DLD1 (cell line): ENCODE results near the gene APP.

Experiments
- in situ Hi-C: cut with HindIII; loops from 2 replicates; pipeline ENCODE4 v1.10.0; 2017; ENCODE audit warnings: low sequenced_read_pairs

APP gene

GRCh38 chr21:26072666-26073615 lies 97.6 kb downstream of the APP start:
- in situ Hi-C loops = no loop called here

DNA sequence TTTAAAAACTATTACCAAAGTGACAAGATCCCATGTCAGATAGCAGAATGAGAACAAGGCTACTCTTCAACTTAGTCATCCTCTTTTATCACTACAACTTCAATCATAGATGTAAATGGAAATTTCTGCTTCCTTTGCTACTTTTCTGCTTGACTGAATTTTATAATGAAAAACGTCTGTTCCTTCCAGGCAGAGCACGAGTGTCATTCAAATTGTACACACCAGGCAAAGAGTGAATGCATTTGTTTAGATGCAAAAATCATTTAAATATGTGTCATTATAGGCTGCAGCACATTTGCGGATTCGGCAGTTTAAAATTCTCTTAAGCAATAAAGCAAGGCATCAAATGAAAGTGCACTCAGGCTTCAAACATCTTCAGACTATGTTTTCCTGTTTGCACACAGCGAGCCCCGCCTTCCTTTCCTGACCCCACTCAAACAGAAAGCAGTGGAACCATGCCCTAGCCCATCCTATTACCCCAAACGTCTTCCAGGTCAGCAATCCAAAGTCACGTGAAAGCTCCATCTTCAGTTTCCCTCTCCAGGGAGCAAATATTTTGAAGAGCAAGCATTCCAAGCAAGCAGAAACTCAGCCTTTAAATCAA lies 99.6 kb downstream of the APP start:
- in situ Hi-C loops = no loop called here

GRCh38 chr21:26070121-26070520 lies 100.4 kb downstream of the APP start:
- in situ Hi-C loops = no loop called here

DNA sequence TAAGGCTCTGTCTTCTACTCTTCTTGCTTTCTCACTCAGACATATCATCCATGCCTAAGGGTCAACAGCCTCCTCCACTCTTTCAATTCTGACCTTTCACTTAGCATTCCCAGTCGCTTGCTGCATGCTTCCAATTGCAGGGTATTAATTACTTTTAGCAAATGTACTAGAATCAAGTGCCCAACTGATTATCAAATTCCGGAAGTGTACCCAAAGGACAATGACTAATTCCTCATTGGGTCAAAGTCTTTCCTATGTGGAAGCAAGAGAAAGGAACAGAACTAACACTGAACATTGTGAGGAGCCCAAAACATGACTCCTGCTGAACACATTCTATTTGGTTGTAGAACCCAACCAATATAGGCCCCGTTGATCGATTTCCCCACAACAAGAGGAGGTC lies 101.8 kb downstream of the APP start:
- in situ Hi-C loops = no loop called here

DNA sequence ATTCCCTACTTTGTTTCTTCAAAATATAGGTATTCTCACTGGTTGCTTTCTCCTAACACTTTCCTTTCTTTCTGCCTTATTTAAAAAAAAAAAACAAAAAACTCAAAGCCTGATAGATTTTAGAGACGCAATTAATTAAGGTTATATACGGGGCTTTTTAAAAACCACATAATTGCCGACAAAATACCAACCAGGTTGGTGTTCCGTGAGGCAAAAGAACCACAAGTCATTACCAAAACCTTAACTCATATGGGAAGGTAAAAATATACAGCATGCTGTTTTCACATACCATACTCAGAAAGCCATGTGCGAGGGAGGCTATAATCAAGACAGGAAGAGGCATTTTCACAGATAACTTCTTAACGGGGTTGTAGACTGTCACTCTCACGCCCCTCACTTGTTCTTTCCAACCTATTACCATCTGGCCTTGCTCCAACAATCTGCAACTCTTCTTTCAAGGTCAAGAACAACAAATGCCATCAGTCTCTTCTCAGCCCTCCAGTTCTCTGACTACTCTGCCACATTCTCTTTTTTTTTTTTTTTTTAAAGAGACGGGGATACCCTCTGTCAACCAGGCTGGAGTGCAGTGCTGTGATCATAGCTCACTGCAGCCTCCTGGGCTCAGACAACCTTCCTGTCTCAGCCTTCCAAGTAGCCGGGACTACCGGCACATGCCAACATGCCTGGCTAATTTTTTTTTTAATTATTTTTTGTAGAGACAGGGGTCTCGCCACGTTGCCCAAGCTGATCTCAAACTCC lies 102.6 kb downstream of the APP start:
- in situ Hi-C loops = no loop called here

DNA sequence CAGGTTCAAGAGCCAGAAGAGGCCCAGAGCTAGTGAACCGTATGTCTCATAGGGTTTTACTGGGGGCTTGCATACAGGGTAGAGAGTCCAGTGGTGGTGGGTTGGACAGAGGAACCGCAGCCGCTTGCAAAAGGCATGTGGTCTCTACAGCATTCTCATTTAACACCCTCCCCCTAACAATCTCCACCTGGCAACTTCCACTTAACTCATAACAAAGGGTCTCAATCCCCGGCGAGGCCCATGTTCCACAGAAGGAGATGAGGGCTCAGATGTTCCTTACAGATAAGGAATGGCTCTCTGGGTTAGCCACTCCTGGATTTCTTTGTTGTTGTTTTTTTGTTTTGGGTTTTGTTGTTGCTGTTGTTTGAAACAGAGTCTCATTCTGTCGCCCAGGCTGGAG lies 106.1 kb downstream of the APP start:
- in situ Hi-C loops = no loop called here

- in situ Hi-C loops = no loop called here
Observed at GRCh38 chr21:26061437-26061836, 109.1 kb downstream of the APP start.

GRCh38 chr21:26060335-26061115 lies 110.0 kb downstream of the APP start:
- in situ Hi-C loops = no loop called here

GRCh38 chr21:26057477-26058170 lies 112.9 kb downstream of the APP start:
- in situ Hi-C loops = no loop called here

- in situ Hi-C loops = no loop called here
Observed at GRCh38 chr21:26055841-26056264, 114.7 kb downstream of the APP start.

DNA sequence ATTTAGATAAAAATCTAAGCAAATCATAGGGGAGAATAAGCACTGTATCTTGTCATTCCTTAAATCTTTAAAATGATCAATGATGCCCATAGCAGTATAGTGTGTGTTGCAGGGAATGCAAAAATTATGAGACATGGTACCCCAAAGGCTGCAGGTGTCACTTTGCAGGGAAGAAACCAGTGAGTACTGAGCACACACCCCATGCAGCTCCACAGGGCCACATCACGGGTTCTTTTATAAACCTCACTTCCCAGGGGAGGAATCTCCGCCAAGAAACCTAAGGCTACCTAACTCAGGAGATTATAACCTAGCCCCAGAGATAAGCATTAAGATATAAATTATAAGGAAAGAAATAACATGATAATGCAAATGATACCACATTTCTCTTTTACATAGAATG lies 115.6 kb downstream of the APP start:
- in situ Hi-C loops = no loop called here

DNA sequence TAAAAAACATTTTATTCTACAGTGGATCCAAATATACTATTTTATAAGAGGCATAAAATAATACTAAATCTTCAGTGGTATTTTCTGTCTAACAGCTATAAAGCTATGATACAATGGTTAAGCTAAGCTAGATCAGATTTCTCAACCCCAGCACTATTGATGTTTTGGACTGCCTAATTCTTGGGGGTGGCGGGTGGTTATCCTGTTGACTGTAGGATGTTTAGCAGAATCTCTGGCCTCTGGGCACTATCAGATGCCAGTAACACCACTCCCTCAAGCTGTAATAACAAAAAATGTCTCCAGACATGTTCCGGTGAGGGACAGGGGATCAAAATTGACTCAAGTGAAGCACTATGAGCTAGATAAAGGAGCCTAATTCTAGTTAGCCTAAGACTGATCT lies 118.5 kb downstream of the APP start:
- in situ Hi-C loops = no loop called here

GRCh38 chr21:26050857-26051256 lies 119.7 kb downstream of the APP start:
- in situ Hi-C loops = no loop called here

- in situ Hi-C loops = no loop called here
Observed at GRCh38 chr21:26049803-26050202, 120.8 kb downstream of the APP start.

GRCh38 chr21:26047279-26047967 lies 123.1 kb downstream of the APP start:
- in situ Hi-C loops = no loop called here

DNA sequence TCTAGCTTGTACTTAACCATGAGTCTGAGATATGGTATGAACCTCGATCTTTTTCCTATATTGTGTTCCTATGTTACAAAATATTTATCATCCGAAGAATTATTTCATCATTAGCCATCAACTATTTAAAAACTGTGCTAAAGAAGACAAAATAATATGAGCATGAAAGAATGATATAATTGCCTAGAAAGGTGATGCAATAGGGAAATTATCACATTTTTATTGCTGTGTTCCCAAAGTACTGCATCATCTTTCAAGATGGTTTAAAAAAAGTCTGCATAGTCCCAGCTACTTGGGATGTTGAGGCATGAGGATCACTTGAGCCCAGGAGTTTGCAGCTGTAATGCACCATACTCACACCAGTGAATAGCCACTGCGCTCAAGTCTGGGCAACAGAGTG lies 126.7 kb downstream of the APP start:
- in situ Hi-C loops = no loop called here

GRCh38 chr21:26042181-26042876 lies 128.2 kb downstream of the APP start:
- in situ Hi-C loops = no loop called here

DNA sequence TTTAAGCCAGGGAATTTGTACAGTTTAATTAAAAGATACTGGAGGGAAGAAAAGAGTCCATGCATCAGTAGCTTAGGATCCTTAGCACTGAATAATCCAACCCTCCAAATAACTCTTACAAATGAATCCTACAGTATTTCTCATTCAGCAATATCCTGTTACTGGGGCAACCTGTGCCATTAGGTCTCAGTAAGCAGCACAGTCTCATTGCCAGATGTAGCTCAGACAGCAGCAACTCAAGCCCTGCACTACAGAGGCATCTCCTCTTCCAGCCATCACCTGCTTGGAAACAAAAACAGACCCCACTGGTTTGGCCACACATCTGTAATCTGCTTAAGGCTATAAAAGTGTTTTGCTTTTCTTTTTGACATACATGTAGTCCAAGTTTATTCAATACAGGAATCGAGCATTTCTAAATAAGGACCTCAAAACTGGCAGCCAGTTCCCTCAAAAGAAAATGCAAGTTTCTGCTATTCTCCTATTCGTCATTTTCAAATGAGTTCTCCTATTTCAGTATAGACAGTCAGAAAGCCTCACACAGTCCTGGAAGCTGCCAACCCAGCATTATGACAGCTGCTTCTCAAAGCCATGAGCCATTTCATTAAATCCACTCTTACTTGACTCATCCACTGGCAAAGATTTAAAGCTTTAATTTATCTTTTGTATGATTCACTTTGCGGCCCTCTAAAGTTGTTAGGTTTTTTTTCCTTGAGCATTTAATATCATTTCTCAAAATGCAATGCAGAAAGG lies 129.0 kb downstream of the APP start:
- in situ Hi-C loops = no loop called here
